IPS-15b (cell line): ENCODE results near the gene ACOXL.

Experiments
- H3K27me3 ChIP-seq: one replicate; pipeline ENCODE4 v1.6.1; 2013; ENCODE audit warnings: low read length; ENCODE audit not compliant: control insufficient read depth, insufficient read depth
- H3K36me3 ChIP-seq: one replicate; pipeline ENCODE4 v1.6.1; 2013; ENCODE audit warnings: low read length; ENCODE audit not compliant: control insufficient read depth, insufficient read depth
- H3K4me1 ChIP-seq: one replicate; pipeline ENCODE4 v1.6.1; 2013; ENCODE audit warnings: mild to moderate bottlenecking, low read length; ENCODE audit not compliant: control insufficient read depth, insufficient read depth
- H3K4me3 ChIP-seq: one replicate; pipeline ENCODE4 v1.5.1; 2013; ENCODE audit warnings: low read depth, low read length
- H3K9ac ChIP-seq: one replicate; pipeline ENCODE4 v1.6.1; 2013; ENCODE audit warnings: low read depth, mild to moderate bottlenecking, low read length
- H3K9me3 ChIP-seq: one replicate; pipeline ENCODE4 v1.6.1; 2013; ENCODE audit warnings: mild to moderate bottlenecking, low read length; ENCODE audit not compliant: control insufficient read depth, insufficient read depth

Gene ACOXL

DNA sequence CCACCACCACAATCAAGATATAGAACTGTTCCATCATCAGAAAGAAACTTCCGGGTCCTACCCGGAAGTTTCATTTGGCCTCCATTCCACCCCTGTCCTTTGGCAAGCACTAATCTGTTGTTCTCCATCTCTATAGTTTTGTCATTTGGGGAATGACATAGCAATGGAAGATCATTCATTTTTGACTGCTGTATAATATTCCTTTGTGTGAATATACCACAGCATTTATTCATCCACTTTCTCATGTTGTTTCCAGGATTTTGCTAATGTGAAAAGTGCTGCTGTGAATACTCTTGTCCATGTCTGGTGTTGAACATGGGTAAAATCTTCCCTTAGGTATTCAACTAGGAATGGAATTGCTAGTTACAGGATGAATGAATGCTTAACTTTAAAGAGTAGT, 53.1 kb downstream of the ACOXL start:
- no peaks in the 10 kb centered on the region for H3K27me3 ChIP-seq
- no peaks in the 10 kb centered on the region for H3K9me3 ChIP-seq
- no peak overlapping the region for H3K4me3 ChIP-seq
- H3K9ac ChIP-seq, result no peak overlapping the region
- no peaks in the 10 kb centered on the region for H3K4me1 ChIP-seq
- peaks cover 4% of the 10 kb centered on the region for H3K36me3 ChIP-seq

DNA sequence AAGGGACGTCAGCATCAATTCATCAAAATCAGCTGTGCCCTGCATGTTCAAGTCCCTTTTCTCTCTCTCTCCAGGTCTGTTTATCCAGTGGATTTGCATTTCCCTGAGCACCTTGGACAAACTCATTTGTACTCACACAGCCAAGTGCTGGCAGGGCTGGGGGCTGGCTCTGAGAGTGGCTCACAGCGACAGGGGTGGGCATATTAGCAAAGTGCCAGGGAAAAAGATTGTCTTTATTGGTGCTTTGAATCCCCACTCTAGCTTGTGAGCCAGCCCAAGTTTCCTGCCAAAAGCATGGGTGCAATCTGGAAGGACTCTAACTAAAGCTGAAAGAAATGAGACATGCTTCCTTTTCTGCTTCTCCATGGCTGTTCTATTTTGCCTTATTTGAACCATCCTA, 56.6 kb downstream of the ACOXL start:
- H3K4me3 ChIP-seq, result no peak overlapping the region

DNA sequence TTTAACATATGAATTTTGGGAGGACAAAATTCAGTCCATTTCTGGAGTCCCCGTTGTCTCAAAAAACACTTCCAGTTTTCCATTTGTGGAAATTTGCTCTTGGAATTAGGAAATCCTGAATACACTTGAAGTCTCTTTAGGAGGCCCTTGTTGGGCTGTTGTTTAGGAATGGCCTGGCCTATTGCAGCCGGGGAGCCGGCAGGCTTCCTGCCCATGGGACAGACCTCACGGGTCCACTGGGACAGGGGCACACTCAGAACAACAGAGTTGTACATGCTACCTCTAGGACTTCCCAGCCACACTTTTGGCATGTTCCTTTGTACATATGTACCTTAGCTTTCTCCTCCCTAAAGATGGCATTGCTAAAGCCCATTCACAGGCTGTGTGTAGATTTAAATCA, 57.3 kb downstream of the ACOXL start:
- no peak overlapping the region for H3K9ac ChIP-seq
- peaks cover 13% of the 10 kb centered on the region for H3K36me3 ChIP-seq
- no peaks in the 10 kb centered on the region for H3K27me3 ChIP-seq
- no peaks in the 10 kb centered on the region for H3K4me1 ChIP-seq
- no peak overlapping the region for H3K4me3 ChIP-seq
- no peaks in the 10 kb centered on the region for H3K9me3 ChIP-seq

More for the DNA sequence above, 56.6 kb downstream of the ACOXL start:
- Histone ChIP-seq H3K9me3 (no peaks in the 10 kb centered on the region), H3K27me3 (no peaks in the 10 kb centered on the region), H3K4me1 (no peaks in the 10 kb centered on the region), H3K9ac (no peak overlapping the region), H3K36me3 (peaks cover 9% of the 10 kb centered on the region)

DNA sequence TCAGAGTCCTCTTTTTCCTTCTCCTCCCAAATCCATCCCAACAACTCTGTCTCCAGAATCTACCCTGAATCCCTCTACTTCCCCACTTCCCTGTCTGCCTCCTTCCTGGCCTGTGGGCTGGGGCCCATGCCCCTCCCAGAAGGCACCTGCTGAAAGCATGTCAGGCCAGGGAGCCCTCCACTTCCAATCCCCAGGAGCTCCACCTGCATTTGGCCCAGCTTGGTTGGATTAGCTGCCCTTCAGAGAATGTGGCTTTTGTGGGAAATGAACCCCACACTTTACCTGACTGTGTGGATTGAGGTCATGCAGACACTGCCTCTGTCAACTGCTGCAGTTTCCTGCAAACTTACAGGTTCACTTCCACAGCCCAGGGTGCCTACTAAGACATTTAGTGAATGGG, 58.5 kb downstream of the ACOXL start:
- no peaks in the 10 kb centered on the region for H3K4me1 ChIP-seq
- H3K9ac ChIP-seq, result no peak overlapping the region
- no peak overlapping the region for H3K4me3 ChIP-seq
- no peaks in the 10 kb centered on the region for H3K27me3 ChIP-seq
- peaks cover 15% of the 10 kb centered on the region for H3K36me3 ChIP-seq
- no peaks in the 10 kb centered on the region for H3K9me3 ChIP-seq

DNA sequence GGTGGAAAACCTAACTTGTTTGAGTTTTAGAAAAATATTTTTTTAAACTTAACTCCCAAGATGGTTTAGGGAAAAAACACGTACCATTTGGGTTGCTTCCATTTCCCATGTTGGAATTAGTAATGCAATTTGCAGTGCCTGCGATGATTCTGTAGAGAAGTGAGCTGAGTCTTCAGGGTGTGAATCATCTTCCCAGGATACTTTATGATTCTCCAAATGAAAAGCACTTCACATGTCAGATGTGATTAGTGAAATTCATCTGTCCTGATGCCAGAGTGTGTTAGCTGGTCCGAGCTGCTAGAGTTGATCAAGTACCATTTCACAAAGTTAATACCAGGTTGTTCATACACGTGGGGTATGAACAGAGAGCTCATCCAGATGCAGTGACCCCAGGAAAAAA, 59.1 kb downstream of the ACOXL start:
- no peak overlapping the region for H3K9ac ChIP-seq

DNA sequence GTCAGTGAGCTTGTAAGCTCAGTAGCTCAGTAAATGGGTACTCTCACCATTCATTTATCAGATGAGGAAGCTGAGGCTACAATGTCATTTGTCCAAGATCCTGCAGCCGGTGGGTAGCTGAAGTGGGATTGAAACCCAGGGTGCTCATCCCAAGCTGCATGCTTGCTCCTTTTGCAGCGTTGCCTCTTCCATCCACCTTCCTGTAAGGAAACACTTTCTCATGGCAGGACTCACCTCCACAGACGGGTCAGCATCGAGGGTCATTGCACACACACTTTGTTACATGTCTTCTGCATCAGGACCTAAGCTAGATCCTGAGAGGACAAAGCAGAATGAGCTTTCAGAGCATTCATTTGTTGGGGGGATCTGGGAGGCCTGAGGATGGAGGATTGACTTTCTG, 60.7 kb downstream of the ACOXL start:
- Histone ChIP-seq H3K9me3 (no peaks in the 10 kb centered on the region), H3K36me3 (peaks cover 12% of the 10 kb centered on the region), H3K27me3 (no peaks in the 10 kb centered on the region)

More for the DNA sequence above, 59.1 kb downstream of the ACOXL start:
- Histone ChIP-seq H3K4me1 (no peaks in the 10 kb centered on the region), H3K9me3 (no peaks in the 10 kb centered on the region), H3K36me3 (peaks cover 13% of the 10 kb centered on the region), H3K27me3 (no peaks in the 10 kb centered on the region), H3K4me3 (no peak overlapping the region)

DNA sequence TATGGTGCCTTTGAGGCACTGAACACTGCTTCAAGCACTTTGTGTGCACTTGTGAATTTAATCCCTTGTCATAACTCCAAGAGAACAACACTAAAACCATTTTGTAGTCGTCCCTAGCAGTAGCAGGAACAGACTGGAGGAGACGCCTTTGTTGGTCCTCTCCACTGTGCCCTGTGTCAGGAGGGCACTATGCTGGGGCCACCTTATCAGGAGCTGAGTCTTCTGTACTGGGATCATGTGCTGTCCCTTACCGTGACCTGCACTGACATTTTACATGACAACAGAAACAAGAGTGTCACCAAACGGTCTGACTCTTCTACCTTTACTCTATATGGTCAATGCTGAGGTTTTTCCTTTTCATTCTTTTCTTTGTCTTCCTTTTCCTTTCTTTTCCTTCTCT, 62.0 kb downstream of the ACOXL start:
- Histone ChIP-seq H3K9me3 (no peaks in the 10 kb centered on the region), H3K4me1 (no peaks in the 10 kb centered on the region), H3K9ac (no peak overlapping the region), H3K4me3 (no peak overlapping the region), H3K36me3 (peaks cover 15% of the 10 kb centered on the region), H3K27me3 (no peaks in the 10 kb centered on the region)

More for the DNA sequence above, 60.7 kb downstream of the ACOXL start:
- no peaks in the 10 kb centered on the region for H3K4me1 ChIP-seq
- no peak overlapping the region for H3K9ac ChIP-seq
- H3K4me3 ChIP-seq, result no peak overlapping the region

DNA sequence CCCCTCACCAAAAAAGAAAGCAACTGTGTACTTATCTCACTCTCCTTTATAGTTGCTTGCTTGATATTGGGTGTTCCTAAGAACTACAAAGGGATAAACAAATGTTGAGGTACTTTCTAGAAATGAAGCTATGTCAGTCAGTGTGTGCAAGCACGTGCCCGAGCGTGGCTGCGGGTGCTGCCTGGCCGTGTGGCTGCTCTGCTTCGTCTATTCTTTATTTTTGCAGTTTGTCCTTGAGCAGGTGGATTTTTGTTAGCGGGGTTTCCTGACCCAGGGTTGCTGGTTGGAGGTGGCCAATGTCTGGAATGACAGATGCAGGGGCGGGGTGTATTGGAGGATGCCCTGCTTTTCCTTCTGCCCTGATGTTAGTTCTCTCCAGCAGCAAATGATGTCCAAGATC, 62.6 kb downstream of the ACOXL start:
- H3K9ac ChIP-seq, result no peak overlapping the region
- no peaks in the 10 kb centered on the region for H3K27me3 ChIP-seq
- no peaks in the 10 kb centered on the region for H3K9me3 ChIP-seq
- peaks cover 18% of the 10 kb centered on the region for H3K36me3 ChIP-seq
- H3K4me1 ChIP-seq, result no peaks in the 10 kb centered on the region
- no peak overlapping the region for H3K4me3 ChIP-seq

DNA sequence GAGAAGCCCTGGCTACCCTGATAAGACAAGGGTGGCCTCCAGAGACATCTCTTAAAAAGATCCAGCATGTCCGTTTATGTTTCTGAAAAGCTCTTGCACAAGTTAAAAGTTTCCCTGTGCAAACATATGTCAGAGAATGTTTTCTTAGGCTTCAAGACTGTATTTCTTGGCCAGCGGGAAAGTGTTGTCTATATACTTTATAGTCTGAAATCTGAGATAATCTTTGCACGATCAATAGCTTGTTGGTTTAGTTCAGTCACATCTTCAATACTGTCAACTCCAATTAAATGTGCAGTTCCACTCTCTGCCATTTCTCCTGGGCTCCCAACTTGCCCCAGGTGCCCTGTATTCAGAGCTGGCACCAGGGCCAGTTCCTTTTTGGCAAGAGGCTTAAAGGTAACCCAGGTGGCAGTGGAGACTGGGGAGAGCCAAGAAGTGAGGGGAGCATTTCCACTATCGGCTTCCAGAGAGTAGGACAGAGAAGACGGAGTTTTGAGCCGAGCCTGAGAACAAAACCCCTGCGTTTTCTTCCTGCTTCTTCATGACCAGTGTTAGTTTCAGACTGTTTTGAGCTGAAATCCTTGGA, 64.4 kb downstream of the ACOXL start:
- H3K27me3 ChIP-seq, result no peaks in the 10 kb centered on the region
- H3K4me1 ChIP-seq, result peaks cover 7% of the 10 kb centered on the region
- no peaks in the 10 kb centered on the region for H3K9me3 ChIP-seq
- peaks cover 22% of the 10 kb centered on the region for H3K36me3 ChIP-seq
- H3K4me3 ChIP-seq, result no peak overlapping the region
- H3K9ac ChIP-seq, result no peak overlapping the region

DNA sequence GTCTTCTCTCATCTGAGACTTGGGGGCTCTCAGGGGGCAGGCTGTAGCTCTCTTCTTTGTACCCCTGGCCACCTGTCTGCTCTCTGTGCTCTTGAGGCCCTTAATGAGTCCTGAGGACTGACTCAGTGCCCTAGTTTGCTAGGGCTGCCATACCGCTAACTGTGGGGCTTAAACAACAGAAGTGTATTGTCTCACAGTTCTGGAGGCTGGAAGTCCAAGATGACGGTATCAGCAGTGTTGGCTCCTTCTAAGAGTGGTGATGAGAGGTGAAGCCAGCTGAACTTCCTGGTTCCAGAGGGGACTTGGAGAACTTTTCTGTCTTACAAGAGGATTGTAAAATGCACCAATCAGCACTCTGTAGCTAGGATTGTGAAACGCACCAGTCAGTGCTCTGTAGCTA, 67.0 kb downstream of the ACOXL start:
- Histone ChIP-seq H3K9ac (no peak overlapping the region), H3K36me3 (peaks cover 15% of the 10 kb centered on the region), H3K4me3 (no peak overlapping the region), H3K9me3 (no peaks in the 10 kb centered on the region), H3K4me1 (peaks cover 10% of the 10 kb centered on the region), H3K27me3 (no peaks in the 10 kb centered on the region)

DNA sequence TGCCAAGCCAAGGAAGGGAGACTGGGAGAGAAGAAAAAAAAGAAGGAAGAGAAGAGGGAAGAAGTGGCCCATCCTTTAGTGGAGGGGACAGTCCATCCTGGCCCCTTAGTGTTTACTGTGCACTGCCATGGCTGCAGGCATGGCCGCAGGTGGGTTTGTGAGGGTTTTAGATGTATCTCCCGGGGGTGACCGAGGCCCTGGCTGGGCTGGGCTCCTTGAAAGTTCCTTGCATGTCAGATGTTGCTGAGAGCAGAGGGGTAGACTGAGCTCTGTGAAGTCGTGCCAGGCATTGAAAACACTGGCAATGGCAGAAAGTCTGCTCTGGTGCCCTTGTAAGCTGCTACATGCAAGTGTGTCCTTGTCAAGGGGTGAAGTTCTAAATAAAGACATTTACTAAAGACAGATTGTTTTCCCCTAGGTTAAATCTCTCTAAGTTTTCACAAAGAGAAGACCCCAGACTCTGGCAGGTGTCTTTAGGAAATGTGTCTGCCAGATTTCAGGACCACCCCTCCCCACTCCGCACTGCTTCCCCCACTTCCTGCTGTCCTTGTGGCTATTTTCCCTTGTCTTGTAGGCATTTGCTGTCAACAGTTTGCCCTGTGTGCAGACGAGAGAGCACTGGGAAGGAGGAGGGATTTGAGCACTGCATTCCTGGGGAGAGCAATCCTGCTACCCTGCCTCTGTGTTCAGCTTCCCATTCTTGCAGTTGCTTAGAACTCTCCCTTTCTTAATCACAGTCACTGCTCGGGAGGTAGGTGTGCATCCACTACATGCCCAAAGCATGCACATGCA, 68.4 kb downstream of the ACOXL start:
- Histone ChIP-seq H3K4me3 (no peak overlapping the region), H3K36me3 (peaks cover 16% of the 10 kb centered on the region), H3K27me3 (no peaks in the 10 kb centered on the region), H3K9me3 (no peaks in the 10 kb centered on the region), H3K9ac (no peak overlapping the region), H3K4me1 (peaks cover 10% of the 10 kb centered on the region)

DNA sequence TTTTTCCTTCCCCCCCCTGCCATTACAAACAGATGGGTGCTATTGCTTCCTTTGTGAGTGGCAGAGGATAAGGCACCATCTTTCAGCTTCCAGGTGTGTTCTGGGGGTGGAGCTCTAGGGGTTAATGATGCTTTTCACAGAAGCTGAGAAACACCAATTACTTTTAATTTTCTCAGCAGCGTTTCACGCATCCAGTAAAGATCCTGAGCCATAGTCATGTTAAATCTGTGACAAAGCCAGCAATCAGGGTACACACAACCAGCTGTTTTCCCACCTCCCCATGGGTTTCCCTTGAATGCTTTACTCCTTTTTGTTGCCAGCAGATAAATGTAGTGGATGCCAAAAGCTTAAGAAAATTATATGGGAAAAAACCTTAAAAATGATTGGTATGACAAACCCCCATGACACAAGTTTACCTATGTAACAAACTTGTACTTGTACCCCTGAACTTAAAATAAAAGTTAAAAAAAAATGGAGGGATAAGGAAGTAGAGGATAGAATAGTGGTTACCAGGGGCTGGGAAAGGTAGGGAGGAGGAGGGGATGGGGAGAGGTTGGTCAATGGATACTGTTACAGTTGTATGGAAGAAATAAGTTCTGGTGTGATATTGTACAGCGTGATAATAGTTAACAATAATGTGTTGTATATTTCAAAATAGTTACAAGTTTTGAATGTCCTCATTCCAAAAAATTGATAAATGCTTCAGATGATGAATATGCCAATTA, 70.0 kb downstream of the ACOXL start:
- H3K4me3 ChIP-seq, result no peak overlapping the region
- no peaks in the 10 kb centered on the region for H3K9me3 ChIP-seq
- peaks cover 10% of the 10 kb centered on the region for H3K4me1 ChIP-seq
- no peak overlapping the region for H3K9ac ChIP-seq
- no peaks in the 10 kb centered on the region for H3K27me3 ChIP-seq
- H3K36me3 ChIP-seq, result peaks cover 16% of the 10 kb centered on the region
